ENCODE data around the gene AWAT2. TPM values are rescaled to one million over a fixed set of nuclear protein-coding genes. Genes with fewer than 3 reads are reported as not detected.

The AWAT2 gene
- total RNA-seq, 4 donors from 2014 or later: not detected

- H3K4me1 ChIP-seq: peaks cover 0 to 27% (median 0%) of the 10 kb centered on the region in 3 donors
- H3K4me3 ChIP-seq: no peak overlapping the region
- ATAC-seq: no peak
- H3K27me3 ChIP-seq: no peaks in the 10 kb centered on the region
- H3K36me3 ChIP-seq: no peaks in the 10 kb centered on the region
- TF ChIP-seq EP300 (IDR thresholded peaks at IDR 0.05) (no peak), POLR2A (IDR thresholded peaks at IDR 0.05) (no peak), CTCF (IDR thresholded peaks at IDR 0.05) (no peak), POLR2AphosphoS5 (IDR thresholded peaks at IDR 0.05) (no peak)
- H3K9me3 ChIP-seq: no peaks in the 10 kb centered on the region
- H3K27ac ChIP-seq: peak overlapping the region in 2 of 4 donors; percentile 41 to 54
Observed at GRCh38 chrX:69993494-69993893, 56.2 kb downstream of the AWAT2 start.

GRCh38 chrX:69991685-69992084, 58.1 kb downstream of the AWAT2 start:
- TF ChIP-seq POLR2A (IDR thresholded peaks at IDR 0.05): no peak
- no peak for TF ChIP-seq EP300 (IDR thresholded peaks at IDR 0.05)
- no peak for TF ChIP-seq CTCF (IDR thresholded peaks at IDR 0.05)
- no peak for TF ChIP-seq POLR2AphosphoS5 (IDR thresholded peaks at IDR 0.05)
- Histone ChIP-seq H3K27me3 (no peaks in the 10 kb centered on the region), H3K4me1 (peaks cover 0 to 27% (median 0%) of the 10 kb centered on the region in 3 donors), H3K36me3 (no peaks in the 10 kb centered on the region), H3K9me3 (no peaks in the 10 kb centered on the region), H3K27ac (peak overlapping the region in 2 of 4 donors; percentile 29 to 53), H3K4me3 (no peak overlapping the region)
- no peak for ATAC-seq
- WGBS, 2 donors (ENCODE audit: low coverage in 1 of 2): 50% methylated on average over 1 of the region's 3 CpGs; no CpG with 5 or more reads in 1 of the 2 donors

Small RNA genes within 50 kb of the gene (small RNA-seq; reads per million reads assigned to genes)
- 0 to 2.1 (median 0.60) reads per million in 4 donors for gene MIR676

Other genes starting within 250 kb of the AWAT2 start
- not detected for gene OTUD6A, start 12.5 kb upstream of the AWAT2 start, total RNA-seq
- 10 to 100 TPM; 46.6 to 74.0 (median 57.0) TPM for gene IGBP1, start 83.5 kb upstream of the AWAT2 start, total RNA-seq
- not detected for gene DGAT2L6, start 127.5 kb upstream of the AWAT2 start, total RNA-seq
- not detected for gene AWAT1, start 184.7 kb upstream of the AWAT2 start, total RNA-seq
- gene P2RY4, start 210.3 kb upstream of the AWAT2 start, total RNA-seq: under 1 TPM in 3 of 4 donors, not detected in 1; 0.27 to 0.93 (median 0.50) TPM
- not detected for gene ARR3, start 218.4 kb upstream of the AWAT2 start, total RNA-seq
- gene RAB41, start 232.2 kb upstream of the AWAT2 start, total RNA-seq: not detected
- 10 to 100 TPM; 27.7 to 33.5 (median 32.3) TPM for gene PDZD11, start 240.0 kb upstream of the AWAT2 start, total RNA-seq
- gene KIF4A, start 240.2 kb upstream of the AWAT2 start, total RNA-seq: under 1 TPM; 0.13 to 0.47 (median 0.17) TPM